ENCODE measurements around the gene GNA12.

GNA12 gene

DNA sequence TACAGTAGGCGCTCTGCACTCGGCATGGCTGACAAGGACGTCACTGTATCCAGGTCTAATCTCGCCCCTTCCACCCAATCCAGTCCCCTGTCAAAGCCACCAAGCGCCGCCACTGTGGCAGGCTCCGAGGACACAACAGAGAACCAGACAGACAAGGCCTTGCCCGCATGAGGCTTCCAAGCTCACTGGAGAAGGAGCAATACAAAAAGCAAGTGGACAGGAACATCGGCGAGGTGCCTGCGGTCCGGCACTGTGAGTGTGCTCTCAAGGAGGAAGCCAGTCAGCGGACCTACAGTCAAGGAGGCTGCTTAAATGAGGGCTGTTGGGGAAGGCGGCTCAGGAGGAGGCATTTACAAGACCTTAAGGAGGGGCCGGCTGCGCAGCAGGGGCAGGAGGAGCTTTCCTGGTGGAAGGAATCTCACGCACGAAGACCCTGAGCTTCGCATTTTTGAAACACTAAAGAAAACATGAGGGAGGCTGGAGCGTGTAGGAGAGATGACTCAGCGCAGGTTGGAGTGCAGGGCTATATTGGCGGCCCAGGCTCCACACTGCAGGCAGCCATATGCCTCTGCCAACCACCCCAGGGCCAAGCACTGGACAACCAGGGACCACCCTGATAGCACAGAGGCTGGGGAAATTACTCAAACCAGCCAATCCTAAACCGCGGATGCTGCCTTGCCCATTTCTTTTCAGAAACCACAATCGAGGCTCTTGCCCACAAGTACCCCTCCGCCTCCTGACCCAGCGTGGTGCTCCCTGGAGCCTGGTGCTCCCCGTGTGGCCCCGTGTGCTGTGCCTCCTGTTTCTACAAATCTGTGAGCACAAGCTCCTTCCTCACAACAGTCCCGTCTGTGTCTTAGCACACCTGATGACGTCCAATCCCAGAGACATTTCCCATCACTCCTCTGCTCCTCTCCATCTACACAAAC is 28.9 kb downstream of the GNA12 start:
- no peak for DNase-seq

DNA sequence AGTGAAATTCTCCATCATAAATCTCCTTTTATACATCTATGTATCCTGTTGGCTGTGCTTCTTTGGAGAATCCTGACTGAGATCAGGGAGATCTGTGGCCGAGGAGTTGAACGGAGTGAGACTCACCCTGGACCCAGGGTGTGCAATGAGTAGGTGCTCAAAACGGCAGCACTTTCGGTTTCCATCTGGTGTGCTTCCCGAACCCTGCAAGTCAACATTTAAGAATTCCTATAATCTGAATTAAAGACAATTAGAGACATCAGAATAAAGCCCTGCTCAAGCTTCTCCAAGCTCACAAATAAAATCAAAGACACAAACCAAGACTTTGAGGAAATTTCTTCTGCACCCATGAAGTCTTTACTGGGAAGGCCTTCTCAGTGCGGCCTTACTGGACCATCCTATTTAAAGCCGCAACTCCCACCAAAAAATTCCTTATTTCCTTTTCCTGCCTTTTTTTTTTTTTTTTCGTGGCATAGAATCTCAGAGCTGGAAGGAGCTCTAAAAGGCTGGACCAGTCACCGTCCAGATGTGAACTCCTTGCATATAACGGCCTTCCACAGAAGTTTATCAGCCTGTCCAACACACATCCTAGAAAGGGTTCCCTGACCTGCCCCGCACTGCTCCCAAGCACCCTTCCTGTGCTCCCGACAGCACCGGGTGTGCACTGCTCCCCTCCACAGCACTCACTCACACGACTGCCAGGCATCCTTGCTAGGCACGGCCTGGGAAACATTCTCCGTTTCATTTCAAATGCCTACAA is 29.7 kb downstream of the GNA12 start:
- no peak for DNase-seq

DNA sequence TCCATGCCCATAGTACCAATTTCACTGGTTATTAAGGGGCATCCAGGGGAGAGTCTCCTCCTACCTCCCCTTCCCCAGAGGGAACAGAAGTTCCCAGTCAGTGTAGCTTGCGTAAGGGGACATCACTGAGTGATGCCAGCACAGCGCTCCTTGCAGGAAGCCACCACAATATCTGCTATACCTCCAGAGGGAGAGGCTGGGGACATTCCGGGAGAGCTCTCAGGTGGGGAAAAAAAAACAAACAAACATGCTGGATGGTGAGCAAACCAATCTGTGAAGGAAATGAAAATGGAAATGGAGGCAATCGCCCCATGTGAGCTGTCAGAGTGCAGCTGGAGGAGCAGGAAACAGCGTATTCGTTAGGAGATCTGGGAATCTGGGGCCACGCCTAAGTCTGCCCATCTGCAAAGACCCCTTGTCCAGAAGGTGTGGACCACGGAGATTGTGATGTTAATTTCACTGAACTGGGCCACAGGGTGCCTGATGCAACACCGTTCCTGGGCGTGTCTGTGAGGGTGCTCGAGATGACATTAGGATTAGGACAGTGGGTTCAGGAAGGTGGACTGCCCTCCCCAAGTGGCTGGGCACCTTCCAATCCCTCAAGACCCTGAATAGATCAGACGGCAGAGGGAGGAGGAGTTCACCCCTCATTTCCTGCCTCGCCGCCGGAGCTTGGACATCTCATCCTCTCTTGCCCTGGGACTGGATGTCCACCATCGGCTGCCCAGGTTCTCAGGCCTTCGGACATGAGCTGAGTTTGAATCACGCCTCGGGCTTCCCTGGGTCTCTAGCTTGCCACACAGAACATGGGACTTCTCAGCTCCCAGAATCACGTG is 30.5 kb downstream of the GNA12 start:
- no peak for DNase-seq

DNA sequence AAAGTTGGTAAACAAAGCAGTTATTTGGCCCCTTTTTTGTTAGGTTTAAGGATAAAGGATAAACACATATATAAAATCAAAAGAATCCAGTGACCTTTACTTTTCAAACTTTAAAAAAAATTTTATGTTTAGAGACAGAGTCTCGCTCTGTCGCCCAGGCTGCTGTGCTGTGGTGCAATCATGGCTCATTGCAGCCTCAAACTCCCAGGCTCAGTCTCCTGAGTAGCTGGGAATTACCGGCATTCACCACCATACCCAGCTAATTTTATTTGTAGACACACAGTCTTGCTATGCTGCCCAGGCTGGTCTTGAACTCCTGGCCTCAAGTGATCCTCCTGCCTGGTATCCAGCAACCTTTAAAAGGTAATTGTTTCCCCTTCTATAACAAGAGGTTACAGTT is 31.3 kb downstream of the GNA12 start:
- DNase-seq: no peak

DNA sequence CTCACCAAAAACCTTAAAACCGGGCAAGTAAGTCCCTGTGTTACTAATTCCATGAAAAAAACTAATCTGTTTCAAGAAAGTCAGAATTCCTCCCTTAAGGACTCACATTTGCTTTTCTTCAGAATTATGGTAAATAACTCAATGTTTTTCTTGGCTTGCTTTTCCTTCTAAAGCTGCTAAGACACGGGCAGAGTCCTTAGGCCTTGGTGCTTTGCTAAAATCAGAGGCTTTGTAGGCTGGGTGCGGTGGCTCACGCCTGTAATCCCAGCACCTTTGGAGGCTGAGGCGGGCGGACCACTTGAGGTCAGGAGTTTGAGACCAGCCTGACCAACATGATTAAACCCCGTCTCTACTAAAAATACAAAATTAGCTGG is 32.0 kb downstream of the GNA12 start:
- no peak for DNase-seq

DNA sequence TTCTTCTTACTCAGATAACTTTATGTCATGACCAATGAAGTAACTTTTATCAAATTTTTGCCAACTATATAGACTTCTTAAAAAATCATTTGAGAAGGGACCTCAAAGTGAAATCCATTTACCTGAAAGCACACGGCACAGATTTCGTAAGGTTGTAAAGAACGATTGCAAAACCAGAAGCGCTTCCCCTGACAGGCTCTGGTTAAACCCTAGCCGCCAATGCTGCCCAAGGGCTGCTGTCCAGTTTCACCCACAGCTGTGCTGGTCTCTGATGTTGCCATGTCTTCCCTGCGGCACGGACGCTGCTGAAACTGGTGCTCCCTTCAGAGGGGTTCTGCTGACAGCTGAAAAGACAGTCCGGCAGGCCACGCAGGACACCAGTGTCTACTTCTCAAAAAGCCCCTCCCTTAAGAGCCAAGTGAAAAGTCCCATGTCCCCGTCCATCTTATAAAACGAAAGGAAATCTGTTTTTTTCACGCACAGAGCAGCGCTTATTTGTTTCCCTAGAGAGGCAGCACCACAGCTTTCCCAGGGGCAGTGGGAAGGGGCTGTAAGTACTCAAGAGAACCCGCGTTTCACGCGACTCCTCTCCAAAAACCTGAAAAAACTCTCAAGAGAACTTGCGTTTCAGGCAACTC is 32.5 kb downstream of the GNA12 start:
- DNase-seq: no peak

DNA sequence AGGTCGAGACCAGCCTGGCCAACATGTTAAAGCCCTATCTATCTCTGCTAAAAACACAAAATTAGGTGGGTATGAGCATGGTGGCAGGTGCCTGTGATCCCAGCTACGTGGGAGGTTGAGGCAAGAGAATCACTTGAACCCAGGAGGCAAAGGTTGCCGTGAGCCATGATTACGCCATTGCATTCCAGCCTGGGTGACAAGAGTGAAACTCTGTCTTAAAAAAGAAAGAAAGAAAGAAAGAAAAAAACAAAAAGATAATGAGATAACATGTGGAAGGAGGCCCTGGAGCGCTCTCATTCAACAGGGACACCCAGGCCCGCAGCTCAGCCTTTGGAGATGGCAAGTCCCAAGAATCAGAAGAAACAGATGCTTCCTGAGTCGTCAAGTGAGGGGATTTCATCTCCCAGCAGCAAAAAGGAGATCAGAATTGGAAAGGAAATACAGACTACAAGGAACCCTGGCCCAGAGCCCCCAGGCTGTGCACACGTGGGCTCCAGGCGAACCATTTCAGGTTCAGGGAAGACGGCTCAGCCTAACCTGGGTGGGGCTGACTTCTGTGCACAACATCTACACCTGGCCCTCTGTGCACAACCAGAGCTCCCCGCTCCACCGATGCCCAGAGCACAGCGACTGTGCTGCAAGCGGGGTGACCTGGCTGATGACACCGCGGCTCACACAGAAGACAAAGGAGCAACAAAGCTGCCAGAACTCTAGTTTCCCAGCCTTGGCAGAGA is 33.3 kb downstream of the GNA12 start:
- DNase-seq: no peak

DNA sequence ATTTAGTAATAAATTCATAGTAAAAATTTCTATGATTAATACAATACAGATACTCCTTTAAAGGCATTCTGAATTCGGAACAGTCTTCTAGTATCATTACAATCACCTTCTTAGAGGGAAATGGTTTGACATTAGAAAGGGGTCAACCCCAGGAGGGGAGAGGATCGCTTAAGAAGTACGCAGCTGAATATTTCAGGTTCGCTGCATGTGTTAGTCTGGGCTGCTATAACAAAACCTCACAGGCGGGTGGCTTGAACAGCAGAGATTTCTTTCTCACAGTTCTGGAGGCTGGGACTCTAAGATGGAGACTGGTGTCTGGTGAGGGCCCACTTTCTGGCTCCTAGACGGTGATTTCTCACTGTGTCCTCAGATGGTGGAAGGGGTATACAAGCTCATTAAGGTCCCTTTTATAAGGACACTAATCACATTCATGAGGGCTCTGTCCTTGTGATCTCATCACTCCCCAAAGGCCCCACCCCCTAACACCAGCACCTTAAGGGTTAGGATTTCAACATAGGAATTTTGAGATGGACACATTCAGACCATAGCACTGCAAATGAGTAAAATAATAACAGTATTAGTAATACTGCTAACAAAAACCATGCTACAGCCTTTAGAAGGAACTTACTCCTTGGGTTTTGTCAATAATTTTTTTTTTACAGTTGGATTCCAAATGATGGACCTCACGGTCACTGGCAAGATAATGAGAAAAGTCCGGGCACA is 34.0 kb downstream of the GNA12 start:
- DNase-seq: no peak

DNA sequence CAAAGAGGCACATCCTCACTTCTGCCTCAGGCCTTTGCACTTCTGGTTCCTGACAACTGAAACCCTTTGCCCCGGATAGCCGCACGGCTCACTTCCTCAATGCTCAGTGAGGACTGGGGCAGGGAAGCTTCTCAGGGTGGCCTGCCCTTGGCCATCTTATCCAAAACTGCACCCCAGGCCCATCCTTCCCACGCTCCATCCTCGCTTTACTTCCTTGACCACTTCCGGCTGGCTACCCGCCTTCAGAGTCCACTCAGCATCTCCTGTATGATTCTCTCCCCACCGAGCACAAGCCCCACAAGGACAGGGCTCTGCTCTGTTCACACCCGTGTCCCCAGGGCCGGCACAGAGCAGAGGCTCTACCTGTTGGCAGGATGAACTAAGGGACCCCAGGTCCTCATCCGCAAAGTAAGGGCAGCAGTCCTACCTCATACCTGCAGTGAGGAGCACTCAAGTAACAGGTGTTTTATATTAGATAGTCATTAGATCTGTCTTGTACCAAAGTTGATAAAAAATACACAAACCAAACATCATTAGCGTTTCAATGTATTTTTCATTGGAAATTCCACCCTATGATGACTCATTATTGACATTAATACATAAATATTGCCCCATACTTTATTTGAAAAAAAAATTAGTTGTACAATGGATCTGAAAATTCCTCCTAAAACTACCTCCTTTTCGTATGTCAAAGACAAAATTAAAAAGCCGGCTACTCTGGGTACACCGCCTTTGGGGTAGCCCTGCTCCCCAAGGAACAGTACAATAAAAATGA is 35.0 kb downstream of the GNA12 start:
- no peak for DNase-seq

DNA sequence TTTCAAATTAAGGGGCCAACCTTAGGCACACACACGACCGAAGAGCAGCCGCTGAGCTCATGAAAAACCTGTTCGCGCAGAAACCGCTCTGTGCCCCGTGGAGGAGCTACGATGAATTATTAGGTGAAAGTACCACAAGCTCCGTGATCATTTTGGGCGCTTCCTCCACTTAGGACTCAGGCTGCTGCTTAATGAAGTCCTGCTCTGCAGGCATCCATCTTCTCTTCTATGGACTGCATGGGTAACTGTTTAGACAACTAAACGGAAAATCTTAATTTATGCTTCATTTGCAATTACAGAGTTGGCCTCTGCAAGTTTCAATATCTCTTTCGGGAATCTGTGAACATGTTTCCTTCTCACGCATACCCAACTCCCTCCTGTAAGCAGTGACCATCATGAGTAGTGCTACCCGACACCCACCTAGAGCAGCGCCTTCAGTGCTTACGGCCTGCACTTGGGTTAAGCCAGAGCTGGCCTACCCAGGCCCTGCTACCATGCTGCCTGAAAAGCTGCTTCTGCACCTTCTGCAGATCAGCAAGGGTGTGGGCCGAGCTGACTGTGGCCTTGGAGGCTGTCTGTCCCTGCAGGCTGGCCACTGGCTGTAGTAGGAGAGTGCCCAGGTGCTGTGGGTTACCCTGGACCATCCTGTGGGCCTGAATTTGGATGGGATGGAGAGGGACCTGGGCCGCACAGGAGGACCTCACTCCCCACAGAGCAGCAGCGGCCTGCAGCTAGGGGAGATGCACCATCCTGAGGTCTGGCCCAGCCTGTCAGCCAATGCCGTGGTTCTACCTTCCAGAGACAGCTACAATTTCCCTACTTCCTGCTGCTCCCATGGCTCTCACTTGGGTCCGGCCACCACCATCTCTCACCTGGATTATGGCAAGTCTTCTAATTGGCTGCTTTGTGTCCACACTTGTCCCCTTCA is 36.0 kb downstream of the GNA12 start:
- no peak for DNase-seq

DNA sequence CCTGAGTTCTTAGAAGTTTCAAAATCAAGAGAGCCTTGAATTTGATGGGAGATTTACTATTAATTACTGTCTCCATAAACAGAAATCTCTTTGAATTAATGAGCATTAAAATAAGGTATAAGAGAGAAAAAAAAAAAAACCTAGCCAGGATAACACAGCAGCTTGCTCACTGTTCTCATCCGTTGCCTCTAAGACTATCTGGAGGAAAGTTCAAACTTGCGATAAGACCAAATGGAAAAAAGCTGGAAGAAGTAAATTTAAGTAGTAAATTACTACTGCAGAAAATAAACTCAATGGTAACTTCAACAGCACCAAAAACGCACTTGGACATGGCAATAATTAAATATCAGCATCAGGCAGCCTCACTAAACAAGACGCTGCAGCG is 36.7 kb downstream of the GNA12 start:
- DNase-seq: no peak

DNA sequence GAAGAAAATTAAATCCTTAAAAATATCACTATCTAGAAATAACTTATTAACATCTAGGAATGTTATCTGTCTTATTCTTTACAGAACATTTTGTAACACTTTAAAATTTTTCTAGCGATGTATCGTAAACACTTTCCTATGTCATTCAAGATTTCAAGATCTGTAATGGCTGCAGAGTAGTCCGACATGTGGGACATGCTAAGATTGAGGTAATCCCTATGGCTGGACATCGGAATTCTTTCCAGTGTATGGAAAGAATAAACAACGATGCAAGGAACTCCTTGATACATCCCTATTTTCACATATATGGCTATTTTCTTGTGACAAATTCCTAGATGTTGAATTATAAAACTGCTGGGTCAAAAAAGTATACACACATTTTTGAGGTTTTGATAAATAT is 37.5 kb downstream of the GNA12 start:
- no peak for DNase-seq

DNA sequence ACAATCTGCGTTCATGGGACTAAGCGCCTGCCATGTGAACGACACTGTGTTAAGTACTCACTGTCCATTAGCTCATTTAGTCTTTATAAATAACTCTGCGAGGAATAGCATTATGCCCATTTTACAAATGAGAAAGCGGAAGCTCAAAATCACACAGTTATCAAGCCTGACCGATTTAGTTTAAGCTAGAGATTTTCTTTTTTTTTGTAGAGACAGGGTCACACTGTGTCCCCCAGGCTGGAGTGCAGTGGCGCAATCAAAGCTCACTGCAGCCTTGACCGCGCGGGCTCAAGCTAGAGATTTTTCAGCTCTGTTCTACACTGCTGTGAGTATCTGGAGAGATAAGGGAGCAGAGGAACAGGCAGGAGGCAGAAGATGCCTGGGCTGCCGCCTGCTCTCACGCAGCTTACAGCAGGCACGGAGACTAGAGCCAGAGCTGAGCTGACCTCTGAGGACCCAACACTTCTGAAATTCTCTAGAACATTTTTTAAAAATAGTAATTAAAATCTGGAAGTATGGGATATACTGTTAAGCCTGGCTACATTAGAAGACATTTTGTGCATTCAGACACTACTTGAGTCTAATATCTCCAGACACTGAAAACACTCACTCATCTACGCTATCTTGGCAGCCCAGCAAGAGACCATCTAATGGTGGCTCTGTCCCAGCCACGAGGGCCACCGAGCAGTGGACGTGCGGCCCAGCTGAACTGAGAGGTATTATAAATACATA is 38.7 kb downstream of the GNA12 start:
- no peak for DNase-seq

DNA sequence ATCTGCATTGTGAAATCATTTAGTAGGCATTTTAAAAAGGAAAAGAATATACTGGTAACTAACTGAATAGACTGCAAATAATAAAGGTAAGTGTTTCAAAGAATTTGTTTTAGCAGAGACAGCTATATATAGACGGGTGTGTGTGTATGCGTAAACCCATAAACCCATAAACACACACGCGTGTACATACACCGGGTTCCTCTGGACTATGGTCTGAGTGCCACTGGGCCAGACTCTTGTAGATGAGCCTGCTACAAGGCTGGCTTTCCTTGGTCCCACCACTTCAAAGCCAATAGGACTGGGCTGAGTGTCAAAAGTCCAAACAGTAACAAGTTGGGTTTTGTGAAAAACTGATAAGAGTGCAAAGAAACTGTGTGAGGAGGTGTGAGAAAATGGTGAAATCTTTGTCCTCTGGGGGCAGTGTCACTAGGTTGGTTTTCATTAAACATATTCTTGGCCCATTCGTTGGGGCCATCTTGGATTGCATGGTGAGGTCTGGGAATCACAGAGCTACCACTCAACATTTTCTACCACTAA is 39.8 kb downstream of the GNA12 start:
- no peak for DNase-seq

DNA sequence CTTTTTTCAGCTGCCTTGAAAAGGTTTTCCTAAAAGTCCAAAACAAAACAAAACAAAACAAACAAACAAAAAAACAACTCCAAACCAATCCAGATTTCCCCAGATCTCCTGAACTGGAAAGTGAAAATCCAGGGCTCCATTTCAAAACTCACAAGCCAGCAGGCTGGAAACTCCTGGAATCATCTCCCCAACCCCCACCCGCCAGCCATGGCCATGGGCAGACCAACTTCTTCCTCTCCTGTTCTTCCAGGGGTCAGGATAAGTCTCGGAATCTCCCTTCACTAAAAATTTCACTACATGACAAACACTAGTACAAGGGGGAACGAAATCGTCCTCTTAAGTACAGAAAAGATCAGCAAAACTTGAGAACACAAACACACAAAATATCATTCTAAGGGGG is 40.4 kb downstream of the GNA12 start:
- no peak for DNase-seq

DNA sequence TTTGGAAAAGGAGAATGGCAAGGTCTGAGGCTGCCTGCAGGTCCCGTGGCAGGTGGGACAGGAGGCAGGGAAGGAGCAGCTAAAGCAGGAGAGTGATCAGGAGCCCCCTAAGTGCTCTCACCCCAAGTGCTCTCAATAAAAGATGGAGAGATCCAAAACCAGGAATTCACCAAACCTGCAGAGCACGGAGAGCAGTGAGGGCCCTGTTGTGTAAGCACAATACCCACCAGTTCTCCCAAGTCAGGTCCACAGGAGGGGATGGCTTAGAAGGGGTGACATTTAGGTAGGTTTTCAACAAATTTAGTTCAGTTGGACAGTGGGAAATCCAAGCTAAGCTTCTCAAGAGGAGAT is 40.8 kb downstream of the GNA12 start:
- no peak for DNase-seq

DNA sequence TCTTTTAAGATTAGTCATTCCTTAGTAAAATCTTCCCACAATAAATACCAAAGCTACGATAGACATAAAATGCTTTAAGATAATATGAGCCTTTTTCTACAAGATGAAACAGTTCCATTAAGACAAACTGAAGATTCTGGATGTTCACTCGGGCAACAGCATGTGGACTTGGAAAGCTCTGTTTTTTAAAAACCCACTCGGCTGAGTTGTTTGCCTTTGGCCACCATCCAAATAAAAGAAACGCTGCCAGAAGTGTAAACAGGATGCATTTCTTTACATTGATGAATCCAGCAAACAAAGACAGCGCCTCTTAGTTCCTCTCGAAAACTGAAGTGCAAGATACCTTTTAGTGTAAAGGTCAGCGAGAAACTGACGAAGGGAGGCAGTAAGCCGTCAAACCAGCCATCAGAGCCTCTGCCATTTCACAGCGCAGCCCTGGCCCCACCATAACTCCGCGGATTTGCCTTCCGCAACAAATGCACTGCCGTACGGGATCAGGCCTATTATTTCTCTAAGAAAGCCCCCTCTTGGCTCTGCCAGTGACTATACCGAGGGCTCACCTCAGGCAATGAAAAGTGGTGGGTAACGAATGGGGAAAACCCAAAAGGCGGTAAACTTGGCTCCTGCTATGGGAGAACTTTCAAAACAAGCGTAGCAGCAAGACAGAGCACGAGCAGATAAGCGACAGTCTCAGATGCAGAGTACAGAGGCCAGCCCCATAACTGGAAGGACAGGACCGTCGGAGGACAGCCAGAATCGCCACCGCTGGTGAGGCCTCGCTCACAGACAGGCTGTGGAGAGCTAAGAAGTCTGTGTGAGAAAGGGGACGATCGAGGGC is 41.4 kb downstream of the GNA12 start:
- DNase-seq: peak; percentile 33

DNA sequence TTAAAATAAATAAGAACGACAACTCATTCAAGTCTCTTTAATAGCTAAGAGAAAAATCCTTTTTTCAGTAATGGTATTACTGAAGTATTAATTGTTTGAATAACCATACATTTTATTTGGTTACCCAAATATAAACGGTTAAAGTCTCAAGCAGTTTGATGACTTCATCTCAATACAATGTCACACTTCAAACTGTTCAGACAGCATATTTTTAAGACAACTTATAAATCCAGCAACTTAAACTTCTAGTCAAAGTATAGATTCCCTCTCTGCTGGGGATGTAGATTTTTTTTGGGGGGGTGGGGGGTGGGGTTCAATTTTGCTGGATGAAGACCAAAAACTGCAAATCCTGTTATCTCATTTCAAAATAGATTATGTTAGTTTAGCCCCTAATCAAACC is 42.0 kb downstream of the GNA12 start:
- DNase-seq: no peak
